GM12865 (cell line): ENCODE results near the gene DCUN1D2.
"Not testable (repeated sequence)": the region's sequence is repeated elsewhere in the genome, so short reads cannot be mapped to it uniquely, and the experiment has no call there.

Source experiments
- DNase-seq: peaks from one replicate; pipeline ENCODE4 v3.0.0; 2010; ENCODE audit warnings: low read depth
- H3K4me3 ChIP-seq: 2 replicates; pipeline ENCODE4 v1.5.1; 2011; ENCODE audit warnings: mild to moderate bottlenecking, low read depth, low read length, control low read depth
- CTCF ChIP-seq: IDR thresholded peaks from 2 replicates; pipeline ENCODE4 v1.5.1; 2011; ENCODE audit warnings: low read length, control low read depth, low read depth, inconsistent platforms; ENCODE audit not compliant: insufficient read depth; ENCODE audit errors: missing control alignments

Gene DCUN1D2

GRCh38 chr13:113452466-113452865, 38.0 kb downstream of the DCUN1D2 start:
- DNase-seq: no peak
- TF ChIP-seq CTCF: no peak
- H3K4me3 ChIP-seq: no peak overlapping the region

- no peak for TF ChIP-seq CTCF
- no peak overlapping the region for H3K4me3 ChIP-seq
- DNase-seq: no peak
Measured at GRCh38 chr13:113451951-113452421, 38.5 kb downstream of the DCUN1D2 start.

- TF ChIP-seq CTCF: peak; percentile 34
- DNase-seq: peak; percentile 44
- not testable (repeated sequence) for H3K4me3 ChIP-seq
Measured at GRCh38 chr13:113450861-113451620, 39.5 kb downstream of the DCUN1D2 start.

- H3K4me3 ChIP-seq: not testable (repeated sequence)
Measured at GRCh38 chr13:113450348-113450744, 40.2 kb downstream of the DCUN1D2 start.

DNA sequence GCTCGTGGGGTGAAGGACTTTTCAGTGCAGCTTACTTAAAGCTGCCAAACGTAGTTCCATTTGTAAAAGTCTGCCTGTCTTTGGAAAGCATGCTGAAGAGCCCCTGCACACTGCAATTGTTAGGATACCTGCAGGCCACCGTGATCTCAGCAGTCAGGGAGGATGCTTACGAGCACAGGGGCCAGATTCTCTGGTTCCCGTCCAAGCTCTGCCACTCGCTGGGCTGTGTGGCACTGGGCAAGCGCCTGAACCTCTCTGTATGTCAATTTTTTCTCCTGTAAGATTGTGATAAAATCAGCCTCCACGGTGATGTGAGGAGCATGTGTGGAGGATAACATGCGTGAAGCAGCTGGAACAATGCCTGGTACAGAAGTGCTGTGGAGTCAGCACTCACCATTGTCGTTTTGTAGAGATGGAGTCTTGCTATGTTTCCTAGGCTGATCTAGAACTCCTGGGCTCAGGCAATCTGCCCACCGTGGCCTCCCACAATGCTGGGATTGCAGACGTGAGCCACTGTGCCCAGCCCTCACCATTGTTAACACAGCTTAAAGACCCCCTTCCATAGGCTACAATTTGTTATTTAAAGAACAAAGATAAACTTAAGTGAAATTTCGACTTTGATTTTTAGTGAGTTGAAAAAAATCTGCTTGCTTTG, 40.7 kb downstream of the DCUN1D2 start:
- TF ChIP-seq CTCF: no peak
- H3K4me3 ChIP-seq: peak overlapping the region; percentile 43
- no peak for DNase-seq

More at GRCh38 chr13:113450348-113450744, 40.2 kb downstream of the DCUN1D2 start:
- not testable (repeated sequence) for DNase-seq

DNA sequence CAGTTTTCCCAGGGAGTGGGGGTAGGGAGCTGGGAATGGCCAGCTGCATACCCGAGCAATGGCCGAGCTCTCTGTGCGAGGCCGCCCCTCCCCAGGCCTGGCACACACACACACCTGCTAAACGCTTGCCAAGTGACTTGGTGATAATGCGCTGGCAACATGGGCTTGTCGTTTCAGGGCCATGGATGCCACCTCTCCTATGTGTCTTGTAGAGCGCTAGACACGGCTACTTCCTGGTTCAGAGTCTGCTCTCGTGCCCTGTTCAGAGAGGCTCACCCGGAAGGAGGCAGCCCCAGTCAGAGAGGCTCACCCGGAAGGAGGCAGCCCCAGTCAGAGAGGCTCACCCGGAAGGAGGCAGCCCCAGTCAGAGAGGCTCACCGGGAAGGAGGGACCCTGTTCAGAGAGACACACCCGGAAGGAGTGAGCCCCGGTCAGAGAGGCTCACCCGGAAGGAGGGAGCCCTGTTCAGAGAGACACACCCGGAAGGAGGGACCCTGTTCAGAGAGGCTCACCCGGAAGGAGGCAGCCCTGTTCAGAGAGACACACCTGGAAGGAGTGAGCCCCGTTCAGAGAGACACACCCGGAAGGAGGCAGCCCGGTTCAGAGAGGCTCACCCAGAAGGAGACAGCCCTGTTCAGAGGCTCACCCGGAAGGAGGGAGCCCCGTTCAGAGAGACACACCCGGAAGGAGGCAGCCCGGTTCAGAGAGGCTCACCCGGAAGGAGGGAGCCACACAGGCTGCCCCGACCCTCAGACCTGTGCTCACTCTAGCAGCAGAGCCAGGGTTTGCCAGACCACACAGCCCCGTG, 41.4 kb downstream of the DCUN1D2 start:
- H3K4me3 ChIP-seq: peak overlapping the region; percentile 61
- no peak for TF ChIP-seq CTCF
- DNase-seq: peak; percentile 96

DNA sequence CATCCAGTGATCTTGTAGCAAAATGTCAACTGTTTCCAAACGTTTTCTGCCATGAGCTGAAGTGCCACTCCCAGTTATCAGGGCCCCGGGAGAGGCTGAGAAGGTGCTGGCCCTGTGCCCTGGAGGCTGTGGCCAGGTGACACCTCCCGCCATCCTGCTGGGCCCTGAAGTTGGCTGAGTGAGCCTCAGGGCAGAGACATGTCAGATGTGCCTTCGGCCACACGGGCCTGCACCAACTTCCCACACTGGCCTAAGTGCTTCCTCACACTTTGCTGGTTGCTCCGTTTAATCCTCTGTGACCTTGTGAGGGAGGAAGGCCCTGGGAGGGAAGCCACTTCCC, 42.0 kb downstream of the DCUN1D2 start:
- peak overlapping the region; percentile 61 for H3K4me3 ChIP-seq
- no peak for TF ChIP-seq CTCF
- peak; percentile 54 for DNase-seq
